HG02571 (cell line): ENCODE measurements around the gene VDR.
A peak's percentile ranks its signal among the peaks of the same experiment; 100 is the strongest.

Experiments
- ATAC-seq: cut with Tn5 transposase; IDR thresholded peaks from one replicate; pipeline ENCODE4 v1.9.1; 2021; ENCODE audit warnings: mild to moderate bottlenecking, moderate library complexity; ENCODE audit not compliant: unreplicated experiment

The VDR gene

GRCh38 chr12:47896022-47896421 lies 8.8 kb downstream of the VDR start:
- no peak for ATAC-seq

GRCh38 chr12:47894652-47895051 lies 10.1 kb downstream of the VDR start:
- ATAC-seq, result no peak

- no peak for ATAC-seq
Observed at GRCh38 chr12:47894068-47894467, 10.7 kb downstream of the VDR start.

GRCh38 chr12:47892819-47893218 lies 12.0 kb downstream of the VDR start:
- ATAC-seq, result no peak

- no peak for ATAC-seq
Observed at GRCh38 chr12:47891356-47891755, 13.4 kb downstream of the VDR start.

- no peak for ATAC-seq
Observed at GRCh38 chr12:47889040-47889439, 15.8 kb downstream of the VDR start.

GRCh38 chr12:47888153-47888819 lies 16.5 kb downstream of the VDR start:
- ATAC-seq, result no peak

DNA sequence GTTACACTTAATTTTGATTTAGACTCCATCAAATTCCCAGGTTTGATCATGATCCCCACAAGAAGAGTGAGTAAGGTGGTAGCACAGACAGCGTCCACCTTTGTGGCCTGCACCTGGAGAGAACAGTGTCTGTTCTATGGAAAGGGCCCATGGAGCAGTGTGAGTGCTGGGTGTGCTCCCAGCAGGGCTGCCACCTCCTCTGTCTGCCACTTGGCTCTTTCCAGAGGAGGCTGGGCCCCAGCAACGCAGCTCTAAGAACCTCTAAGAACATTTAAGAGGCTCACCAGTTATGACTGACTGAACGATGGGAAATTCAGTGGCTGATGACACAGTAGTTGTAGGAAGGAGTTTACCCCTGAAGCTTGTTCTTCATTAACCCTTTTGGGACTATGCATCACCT lies 17.3 kb downstream of the VDR start:
- no peak for ATAC-seq

DNA sequence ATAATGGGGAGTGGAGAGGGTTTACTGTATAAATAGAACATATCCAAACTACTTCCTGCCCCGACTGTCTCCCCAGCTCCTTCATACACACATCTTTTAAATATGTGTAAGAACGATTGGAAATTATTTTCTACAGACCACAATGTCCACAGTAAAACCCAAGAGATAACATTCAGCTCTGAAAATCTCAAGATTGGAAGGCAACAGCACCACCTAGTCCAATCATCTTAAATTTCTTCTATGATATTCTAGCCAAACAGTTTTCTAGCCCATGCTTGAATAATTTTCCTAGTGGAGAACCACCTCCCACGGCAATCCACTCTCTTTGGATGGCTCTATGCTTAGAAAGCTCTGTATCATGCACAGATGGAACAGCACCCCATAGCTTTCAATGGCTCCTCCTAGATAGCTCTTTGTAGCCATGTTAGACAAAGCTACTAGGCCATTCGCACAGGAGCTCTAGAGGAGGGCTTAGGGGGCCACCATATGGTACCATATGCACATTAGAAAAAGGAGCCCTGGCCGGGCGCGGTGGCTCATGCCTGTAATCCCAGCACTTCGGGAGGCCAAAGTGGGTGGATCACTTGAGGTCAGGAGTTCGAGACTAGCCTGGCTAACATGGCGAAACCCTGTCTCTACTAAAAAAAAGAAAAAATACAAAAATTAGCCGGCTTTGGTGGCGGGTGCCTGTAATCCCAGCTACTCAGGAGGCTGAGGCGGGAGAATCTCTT lies 18.1 kb downstream of the VDR start:
- no peak for ATAC-seq

DNA sequence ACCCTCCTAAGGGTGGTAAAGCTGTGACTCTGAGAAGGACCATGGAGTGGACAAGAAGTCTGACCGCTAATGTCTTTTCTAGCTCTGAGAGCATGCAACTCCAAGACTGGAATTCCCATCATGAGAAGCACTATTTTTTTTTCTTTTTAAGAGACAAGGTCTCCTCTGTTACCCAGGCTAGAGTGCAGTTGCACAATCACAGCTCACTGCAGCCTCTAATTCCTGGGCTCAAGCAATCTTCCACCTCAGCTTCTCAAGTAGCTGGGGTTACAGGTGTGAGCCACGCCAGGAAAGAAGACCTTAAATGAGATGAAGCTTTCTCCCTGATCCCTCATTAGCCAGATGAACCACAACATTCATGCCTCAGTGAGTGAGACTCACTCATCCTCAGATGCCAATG lies 19.2 kb downstream of the VDR start:
- no peak for ATAC-seq

GRCh38 chr12:47885012-47885501 lies 19.7 kb downstream of the VDR start:
- peak; percentile 45 for ATAC-seq

GRCh38 chr12:47884501-47884900 lies 20.3 kb downstream of the VDR start:
- no peak for ATAC-seq

- ATAC-seq, result no peak
Observed at GRCh38 chr12:47883663-47884195, 21.1 kb downstream of the VDR start.

- peak; percentile 73 for ATAC-seq
Observed at GRCh38 chr12:47882781-47883546, 21.8 kb downstream of the VDR start.

GRCh38 chr12:47881826-47882427 lies 22.9 kb downstream of the VDR start:
- ATAC-seq, result no peak

GRCh38 chr12:47881051-47881450 lies 23.7 kb downstream of the VDR start:
- ATAC-seq, result no peak

GRCh38 chr12:47878918-47879481 lies 25.8 kb downstream of the VDR start:
- ATAC-seq, result no peak

DNA sequence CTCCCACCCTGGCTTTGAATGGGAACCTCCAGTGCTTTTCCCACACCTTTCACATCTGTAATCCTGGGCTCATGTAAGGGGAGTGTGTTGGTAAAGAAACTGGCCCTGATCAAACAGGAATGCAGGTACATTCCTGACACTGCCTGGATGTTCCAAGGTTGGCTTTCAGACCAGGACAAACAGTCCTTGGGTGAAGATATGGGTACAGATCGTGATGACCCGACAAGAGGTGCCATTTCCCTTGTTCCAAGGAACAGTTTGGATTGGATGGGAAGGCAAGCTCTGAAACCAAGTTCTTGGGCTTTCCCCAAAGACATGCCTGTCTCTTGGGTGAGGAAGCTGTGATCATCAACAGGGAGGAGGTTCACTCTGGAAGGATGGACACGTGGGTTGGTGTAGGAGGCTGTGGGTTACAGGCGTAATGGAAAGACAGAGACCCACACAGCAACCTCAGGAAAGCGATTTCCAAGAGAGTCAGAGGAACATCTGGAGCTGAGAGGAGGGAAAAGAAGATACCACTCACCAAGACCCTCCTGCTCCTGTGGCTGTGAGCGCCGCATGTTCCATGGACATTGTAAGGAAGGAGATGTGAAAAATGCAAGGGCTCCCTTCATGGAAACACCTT lies 26.4 kb downstream of the VDR start:
- ATAC-seq, result no peak

GRCh38 chr12:47877081-47877480 lies 27.7 kb downstream of the VDR start:
- ATAC-seq, result no peak

- ATAC-seq, result no peak
Observed at GRCh38 chr12:47876440-47876960, 28.3 kb downstream of the VDR start.
